Esophagus mucosa (tissue), 1 donor: ENCODE data around the gene C1orf159. TPM values are rescaled to one million over a fixed set of nuclear protein-coding genes. Genes with fewer than 3 reads are reported as not detected.
A peak's percentile ranks its signal among the peaks of the same experiment; 100 is the strongest.
"Not testable (repeated sequence)": the region's sequence is repeated elsewhere in the genome, so short reads cannot be mapped to it uniquely, and the experiment has no call there.

Experiments
- ATAC-seq: fragments of 200-7000 bp; cut with Tn5 transposase; one replicate; pipeline ENCODE4 v1.9.1; 2020
- total RNA-seq: library from RNA; stranded (reverse); gene quantifications from one replicate; pipeline ENCODE4 v1.2.4, GENCODE V29; 2023
- donor health status: DM: yes; HTN: yes; CAD: no.

Gene C1orf159
- total RNA-seq, 1 donor from 2014 or later = 9.4 TPM

DNA sequence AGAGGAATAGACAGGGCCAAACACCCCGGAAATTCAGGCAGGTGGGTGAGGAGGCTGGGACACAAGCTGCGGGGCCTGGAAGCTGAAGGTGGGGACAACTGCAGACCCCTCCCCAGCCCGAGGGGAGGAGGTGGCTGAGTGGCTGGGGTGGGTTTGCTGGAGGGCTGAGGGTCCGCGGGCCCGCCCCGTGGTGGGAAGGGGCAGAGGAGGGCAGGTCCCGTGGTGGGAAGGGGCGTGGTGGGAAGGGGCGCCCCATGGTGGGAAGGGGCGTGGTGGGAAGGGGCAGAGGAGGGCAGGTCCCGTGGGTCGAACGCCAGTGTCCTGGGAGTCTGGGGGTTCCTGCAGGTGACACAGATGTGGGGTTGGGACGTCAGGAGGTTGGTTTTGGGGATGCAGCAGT is 33.5 kb upstream of the C1orf159 start:
- ATAC-seq = no peak

GRCh38 chr1:1148569-1148968 is 32.7 kb upstream of the C1orf159 start:
- no peak for ATAC-seq

DNA sequence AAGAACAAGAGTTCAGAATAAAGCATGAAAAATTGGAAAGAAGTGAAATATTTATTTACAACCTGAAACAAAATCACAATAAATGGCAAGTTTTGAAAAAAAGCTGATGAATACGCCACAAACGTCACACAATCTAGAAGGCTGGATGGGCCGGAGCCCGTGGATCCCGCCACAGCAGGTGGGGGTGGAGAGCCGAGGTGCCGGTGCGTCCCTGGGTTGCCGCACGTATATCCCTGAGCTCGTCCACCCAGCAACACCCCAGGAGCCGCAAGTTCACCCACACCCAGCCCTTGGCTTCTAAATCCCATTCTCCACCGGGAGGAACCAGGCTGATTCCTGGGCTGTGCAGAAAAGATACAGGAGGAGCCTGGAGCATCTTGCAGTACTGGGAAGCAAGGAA is 32.2 kb upstream of the C1orf159 start:
- ATAC-seq = no peak

DNA sequence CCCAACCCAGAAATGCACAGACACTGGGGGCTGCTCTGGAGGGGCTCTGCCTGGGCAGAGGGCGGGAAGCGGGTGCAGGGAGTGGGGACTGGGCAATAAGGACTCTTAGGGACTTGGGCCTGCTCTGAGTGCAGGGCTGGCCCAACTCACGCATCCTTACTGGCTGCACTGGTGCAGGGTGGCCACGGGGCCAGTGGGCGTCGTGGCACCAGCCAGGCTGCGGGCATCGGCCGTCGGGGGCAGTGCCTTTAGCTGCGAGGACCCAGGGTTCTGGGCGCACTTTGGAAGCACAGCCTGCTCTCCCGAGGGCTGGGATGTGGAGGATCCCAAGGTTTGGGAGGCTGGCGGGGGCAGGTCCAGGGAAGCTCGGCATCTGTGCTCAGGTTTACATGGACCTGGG is 30.7 kb upstream of the C1orf159 start:
- no peak for ATAC-seq

GRCh38 chr1:1146026-1146425 is 30.1 kb upstream of the C1orf159 start:
- ATAC-seq = no peak

DNA sequence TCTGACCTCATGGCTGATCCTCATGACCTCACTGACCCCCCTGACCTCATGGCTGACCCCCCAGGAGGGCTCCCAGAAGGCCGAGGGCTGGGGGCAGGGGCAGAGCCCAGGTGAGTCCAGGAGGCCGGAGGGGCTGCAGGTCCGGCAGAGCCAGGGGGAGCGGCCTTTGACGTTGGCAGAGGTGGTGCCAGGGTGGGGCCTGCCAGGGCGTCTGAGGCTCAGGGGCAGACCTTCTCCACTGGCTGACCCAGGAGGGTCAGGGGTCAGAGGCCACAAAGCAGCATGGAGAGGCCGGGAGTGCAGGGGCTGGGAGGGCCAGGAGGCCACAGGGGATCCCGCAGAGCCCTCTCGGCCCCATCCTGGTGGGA is 29.6 kb upstream of the C1orf159 start:
- no peak for ATAC-seq

DNA sequence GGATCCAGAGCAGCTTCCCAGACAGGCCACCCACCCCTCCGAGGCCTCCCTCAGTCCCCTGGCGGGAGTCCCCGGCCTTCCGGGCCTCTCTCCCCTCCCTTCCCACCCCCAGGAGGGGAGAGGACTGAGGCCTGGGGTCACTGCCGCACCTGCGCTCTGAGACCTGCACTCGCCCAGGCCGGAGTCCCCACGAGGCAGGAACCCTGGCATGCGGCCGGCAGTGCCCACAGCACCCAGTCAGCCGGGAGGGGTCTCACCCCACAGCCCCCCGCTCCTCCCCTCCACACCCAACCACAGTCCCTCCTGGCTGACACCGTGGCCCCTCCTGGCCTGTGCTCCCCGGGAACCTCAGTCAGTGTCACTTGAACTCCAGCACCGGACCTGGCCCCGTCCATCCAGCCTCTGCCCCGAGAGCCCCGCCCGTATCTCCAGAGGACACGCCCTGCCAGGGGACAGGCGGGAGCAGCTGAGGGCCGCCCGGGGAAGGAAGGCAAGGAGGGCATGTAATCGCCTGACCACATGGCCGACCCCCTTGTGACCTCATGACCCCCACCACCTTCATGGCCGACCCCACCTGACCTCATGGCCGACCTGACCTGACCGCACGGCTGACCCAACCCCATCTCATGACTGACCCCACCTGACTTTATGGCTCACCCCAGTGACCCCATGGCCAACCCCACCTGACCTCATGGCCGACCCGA is 29.1 kb upstream of the C1orf159 start:
- ATAC-seq = peak; percentile 14

DNA sequence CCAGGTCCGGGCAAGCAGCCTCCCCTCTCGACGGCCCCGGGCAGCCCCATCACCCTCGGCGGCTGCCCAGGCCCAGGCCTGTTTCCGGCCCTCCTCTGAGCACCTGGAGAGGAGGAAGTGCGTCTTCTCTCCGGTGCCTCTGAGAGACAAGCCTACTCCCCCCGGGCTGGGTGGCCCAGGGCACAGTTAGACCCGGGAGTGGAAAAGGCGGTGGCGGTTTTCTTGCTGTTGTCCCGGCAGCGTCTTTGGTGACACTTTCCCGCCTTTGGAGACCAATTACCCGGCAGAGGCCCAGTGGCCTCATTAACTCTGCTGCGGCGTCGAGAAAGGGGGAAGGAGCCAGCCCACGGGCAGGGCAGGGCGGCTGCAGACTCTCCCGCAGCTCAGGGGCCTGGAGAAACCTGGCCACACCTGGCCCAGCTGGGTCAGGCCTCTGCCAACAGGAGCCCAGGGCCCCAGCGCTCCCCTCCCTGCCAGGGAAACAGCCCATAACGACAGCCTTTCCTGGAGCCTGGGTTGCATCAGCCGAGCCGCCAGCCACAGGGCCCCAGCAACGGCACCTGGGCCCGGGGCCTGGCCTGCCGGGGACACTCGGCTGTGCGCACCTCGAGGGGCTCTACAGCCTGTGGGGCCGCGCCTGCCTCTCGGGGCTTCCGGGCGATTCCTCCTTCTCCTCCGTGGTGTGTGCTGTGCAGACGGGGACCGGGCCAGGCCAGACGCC is 28.4 kb upstream of the C1orf159 start:
- ATAC-seq = peak; percentile 85

DNA sequence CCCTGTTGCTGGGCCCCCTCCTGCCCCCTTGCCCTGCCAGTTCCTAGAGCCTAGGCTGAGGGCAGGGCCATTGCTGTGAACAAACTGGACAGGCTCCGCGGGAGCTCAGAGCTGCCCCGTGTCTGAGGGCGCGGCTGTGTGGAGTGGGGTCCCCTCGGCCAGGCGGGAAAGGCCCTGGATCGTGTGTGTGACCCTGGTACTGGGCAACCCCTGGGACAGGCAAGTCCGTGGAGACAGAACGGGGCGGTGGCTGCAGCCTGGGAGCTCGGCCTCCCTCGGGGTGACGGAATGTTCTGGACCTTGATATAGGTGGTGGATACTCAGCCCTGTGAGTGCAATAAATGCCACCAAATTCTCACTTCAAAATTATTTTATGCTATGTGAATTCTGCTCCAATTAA is 27.7 kb upstream of the C1orf159 start:
- ATAC-seq = peak; percentile 2

GRCh38 chr1:1142844-1143243 is 27.0 kb upstream of the C1orf159 start:
- ATAC-seq = no peak

DNA sequence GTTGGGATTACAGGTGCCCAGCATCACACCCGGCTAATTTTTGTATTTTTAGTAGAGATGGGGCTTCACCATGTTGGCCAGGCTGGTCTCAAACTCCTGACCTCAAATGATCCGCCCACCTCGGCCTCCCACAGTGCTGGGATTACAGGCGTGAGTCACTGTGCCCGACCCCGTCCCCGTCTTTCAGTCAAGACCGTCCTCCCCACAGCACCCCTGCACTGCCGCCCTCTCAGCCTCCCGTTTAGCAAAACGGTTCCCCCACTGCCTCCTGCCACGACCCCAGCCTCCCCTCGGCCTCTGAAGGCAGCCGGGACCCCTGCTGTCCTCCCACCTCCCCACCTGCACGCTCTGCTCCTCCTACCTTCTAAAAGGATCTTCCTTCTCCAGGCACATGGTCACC is 26.5 kb upstream of the C1orf159 start:
- ATAC-seq = not testable (repeated sequence)

DNA sequence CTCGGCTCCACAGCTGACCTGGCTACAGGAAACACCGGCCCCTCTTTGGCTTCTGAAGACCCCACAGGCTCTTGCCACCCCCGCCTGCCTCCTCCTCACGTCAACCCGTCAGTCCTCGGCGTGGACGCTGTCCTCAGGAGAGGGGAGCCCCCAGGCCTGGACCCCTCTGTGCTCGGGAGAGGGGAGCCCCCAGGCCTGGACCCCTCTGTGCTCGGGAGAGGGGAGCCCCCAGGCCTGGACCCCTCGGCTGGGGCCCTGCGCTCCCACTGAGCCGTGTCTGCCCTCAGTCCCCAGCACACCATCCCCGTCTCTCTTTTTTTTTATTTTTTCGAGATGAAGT is 26.0 kb upstream of the C1orf159 start:
- ATAC-seq = no peak

DNA sequence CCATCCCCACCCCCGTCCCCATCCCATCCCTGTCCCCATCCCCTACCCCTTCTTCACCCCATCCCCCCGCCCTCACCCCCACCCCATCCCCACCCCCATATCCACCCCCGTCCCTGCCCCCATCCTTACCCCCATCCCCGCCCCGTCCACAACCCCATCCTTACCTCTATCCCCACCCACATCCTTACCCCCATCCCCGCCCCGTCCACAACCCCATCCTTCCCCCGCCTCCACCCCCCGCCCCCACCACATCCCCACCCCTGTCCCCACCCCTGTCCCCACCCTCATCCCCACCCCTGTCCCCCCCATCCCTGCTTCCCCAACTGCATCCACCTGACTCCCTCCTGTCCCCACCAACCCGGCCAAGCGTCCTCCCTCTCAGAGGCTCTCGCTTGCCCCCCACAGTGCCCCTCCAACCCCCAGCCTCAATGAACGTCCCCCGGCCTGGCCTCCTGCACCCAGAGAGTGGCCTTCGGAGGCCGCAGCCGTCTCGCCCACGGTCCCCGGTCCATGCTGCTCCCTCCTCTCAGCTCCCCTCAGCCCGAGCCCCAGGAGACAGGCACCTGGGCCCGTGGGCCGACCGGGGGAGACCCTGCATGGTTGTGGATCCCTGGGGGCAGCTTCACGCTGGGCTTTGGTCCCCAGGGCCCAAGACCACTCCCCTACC is 25.5 kb upstream of the C1orf159 start:
- ATAC-seq = no peak

- ATAC-seq = no peak
Measured at GRCh38 chr1:1140673-1141072, 24.8 kb upstream of the C1orf159 start.

GRCh38 chr1:1137256-1138045 is 21.6 kb upstream of the C1orf159 start:
- peak; percentile 49 for ATAC-seq

- ATAC-seq = peak; percentile 70
Measured at GRCh38 chr1:1136547-1137230, 20.8 kb upstream of the C1orf159 start.

- no peak for ATAC-seq
Measured at GRCh38 chr1:1135339-1136136, 19.6 kb upstream of the C1orf159 start.

DNA sequence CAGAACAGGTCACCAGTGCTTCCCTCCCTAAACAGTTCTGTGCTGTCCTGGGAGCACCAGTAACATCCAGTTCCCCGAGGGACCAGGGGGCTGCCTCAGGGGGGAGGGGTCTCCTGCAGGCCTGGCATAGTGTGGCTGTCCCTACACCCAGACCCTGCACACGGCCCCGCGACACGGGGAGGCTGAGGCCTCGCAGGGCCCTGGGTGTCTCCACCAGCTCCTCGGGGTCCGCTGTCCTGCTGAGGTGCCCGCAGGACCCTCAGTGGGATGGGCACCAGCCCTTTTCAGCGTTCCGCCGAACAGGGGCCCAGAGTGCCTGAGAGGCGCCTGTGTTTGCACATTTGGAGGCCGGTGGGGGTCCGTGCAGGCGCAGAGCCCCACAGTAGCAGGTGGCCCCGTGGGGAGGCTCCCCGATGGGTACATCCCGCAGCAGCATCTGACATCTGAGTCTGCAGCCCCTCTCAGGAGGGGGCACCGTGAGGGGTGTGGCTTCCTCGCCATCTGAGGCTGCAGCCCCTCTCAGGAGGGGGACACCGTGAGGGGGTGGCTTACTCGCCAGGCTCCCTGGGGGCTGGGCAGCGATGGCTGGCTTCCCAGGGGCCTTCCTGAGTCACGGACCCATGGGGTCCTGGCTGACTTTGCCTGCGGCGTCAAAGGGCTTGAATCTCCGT is 18.5 kb upstream of the C1orf159 start:
- ATAC-seq = no peak

DNA sequence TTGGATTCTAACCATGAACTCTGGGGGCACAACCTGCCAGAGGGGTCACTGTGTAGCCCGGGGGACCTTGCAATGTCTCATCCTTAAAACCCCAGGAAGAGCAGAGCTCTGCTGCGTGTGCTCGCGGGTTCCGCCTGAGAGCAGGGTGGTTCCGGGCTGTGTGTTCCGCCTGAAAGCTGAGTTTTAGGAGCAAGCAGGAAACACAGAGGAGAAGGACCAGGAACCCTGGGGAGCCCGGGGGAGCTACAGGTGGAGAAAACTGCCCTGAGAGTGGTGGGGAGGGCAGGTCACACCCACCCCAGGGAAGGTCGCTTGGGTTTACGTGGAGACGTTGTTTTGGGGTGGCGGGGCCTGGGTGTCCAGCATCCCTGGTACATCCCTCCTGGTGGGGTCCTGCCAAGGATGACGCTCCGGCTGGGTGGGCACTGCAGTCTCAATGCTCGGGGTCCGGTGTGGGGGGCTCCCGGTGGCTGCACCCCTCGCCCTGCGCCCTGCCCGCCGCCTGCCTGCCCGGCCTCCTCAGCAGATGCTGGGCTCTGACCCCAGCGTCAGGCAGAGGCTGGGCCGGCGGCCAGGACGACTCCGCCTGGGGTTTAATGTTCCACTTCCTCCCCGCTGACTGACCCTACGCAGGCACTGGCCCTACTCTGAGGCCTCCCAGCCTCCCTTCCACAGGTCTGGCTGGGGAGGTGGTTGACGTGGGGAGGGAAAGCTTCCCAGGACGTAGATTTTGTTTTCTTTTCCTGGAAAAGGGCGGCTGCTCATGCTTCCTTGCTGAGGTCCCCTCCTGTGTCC is 17.3 kb upstream of the C1orf159 start:
- ATAC-seq = no peak
